Choroid plexus epithelial cell (primary cell): Measurements from ENCODE around the gene OR11G2.
"Not testable (repeated sequence)": the region's sequence is repeated elsewhere in the genome, so short reads cannot be mapped to it uniquely, and the experiment has no call there.

ENCODE experiments used
- DNase-seq: peaks from one replicate; pipeline ENCODE4 v3.0.0-alpha.2; 2010; ENCODE audit warnings: low read depth
- H3K4me3 ChIP-seq: 2 replicates; pipeline ENCODE4 v1.5.1; 2011; ENCODE audit warnings: low read depth, mild to moderate bottlenecking, control low read depth, low read length, moderate library complexity
- TF ChIP-seq, protein P1 (sequence below): conservative IDR thresholded peaks from 2 replicates; pipeline ENCODE4 v1.5.1; 2011; ENCODE audit warnings: low read depth, mild to moderate bottlenecking, control low read depth, inconsistent platforms, low read length, moderate library complexity

The OR11G2 gene

DNA sequence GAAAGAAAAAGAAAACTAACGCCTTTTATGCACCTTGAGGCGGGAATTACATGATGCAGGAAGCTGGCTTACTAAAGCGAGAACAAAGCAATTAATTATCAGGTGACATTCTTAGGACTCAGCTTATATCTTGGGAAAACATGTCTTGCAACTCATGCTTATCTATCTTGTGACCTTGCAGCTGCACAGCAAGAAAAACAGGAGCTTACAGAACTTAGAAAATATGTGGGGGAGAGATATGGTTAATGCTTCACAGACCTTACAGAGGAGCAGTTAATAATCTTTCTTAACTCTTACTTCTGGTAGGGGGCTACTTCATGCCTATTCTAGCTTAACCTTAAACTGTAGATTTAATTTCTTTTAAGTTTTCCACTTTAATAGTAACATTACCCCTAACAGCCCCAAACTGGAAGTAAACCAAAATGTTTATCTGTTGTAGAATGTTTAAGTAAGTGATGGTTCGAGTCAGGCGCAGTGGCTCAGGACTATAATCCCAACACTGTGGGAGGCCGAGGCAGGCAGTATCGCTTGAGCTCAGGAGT is 13.2 kb upstream of the OR11G2 start:
- TF ChIP-seq, protein P1, sequence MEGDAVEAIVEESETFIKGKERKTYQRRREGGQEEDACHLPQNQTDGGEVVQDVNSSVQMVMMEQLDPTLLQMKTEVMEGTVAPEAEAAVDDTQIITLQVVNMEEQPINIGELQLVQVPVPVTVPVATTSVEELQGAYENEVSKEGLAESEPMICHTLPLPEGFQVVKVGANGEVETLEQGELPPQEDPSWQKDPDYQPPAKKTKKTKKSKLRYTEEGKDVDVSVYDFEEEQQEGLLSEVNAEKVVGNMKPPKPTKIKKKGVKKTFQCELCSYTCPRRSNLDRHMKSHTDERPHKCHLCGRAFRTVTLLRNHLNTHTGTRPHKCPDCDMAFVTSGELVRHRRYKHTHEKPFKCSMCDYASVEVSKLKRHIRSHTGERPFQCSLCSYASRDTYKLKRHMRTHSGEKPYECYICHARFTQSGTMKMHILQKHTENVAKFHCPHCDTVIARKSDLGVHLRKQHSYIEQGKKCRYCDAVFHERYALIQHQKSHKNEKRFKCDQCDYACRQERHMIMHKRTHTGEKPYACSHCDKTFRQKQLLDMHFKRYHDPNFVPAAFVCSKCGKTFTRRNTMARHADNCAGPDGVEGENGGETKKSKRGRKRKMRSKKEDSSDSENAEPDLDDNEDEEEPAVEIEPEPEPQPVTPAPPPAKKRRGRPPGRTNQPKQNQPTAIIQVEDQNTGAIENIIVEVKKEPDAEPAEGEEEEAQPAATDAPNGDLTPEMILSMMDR = no peak
- H3K4me3 ChIP-seq = no peak overlapping the region
- no peak for DNase-seq

DNA sequence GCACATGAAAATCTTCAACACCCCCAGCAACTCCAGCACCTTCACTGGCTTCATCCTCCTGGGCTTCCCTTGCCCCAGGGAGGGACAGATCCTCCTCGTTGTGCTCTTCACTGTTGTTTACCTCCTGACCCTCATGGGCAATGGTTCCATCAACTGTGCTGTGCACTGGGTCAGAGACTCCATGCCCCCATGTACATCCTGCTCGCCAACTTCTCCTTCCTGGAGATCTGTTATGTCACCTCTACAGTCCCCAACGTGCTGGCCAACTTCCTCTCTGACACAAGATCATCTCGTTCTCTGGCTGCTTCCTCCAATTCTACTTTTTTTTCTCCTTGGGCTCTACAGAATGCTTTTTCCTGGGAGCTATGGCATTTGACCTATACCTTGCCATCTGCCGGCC is 11.5 kb upstream of the OR11G2 start:
- DNase-seq = no peak
- TF ChIP-seq, protein P1 = no peak
- no peak overlapping the region for H3K4me3 ChIP-seq

DNA sequence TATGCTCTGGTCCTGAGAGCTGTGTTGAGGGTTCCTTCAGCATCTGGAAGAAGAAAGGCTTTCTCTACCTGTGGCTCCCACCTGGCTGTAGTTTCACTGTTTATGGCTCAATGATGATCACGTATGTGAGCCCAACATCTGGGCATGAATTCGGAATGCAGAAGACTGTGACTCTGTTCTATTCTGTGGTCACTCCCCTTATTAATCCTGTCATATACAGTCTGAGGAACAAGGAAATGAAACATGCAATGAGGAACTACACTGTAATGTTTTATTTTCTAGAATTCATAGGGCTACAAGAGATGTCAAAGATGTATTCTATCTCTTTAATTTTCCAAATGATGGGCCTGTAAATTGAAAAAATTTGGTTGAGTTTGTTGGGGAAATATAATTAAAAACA is 10.8 kb upstream of the OR11G2 start:
- DNase-seq = no peak
- no peak overlapping the region for H3K4me3 ChIP-seq
- TF ChIP-seq, protein P1 = no peak

DNA sequence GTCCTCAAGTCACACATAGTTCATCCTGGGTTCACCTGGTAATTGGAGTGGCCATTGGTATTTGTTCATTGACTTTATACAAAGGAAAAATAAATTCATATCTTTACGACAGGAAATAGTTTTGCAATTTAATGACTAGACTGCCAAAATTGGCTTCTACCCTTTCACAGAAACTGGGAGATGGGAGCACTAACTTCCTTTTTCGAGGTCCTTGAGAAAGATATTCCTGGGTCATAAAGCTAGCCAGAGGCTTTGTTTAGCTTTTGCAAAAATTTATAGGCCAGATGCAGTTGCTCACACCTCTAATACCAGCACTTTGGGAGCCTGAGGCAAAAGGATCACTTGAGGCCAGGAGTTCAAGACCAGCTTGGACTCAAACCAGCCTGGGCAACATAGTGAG is 10.2 kb upstream of the OR11G2 start:
- H3K4me3 ChIP-seq = no peak overlapping the region
- no peak for DNase-seq
- TF ChIP-seq, protein P1 = no peak

DNA sequence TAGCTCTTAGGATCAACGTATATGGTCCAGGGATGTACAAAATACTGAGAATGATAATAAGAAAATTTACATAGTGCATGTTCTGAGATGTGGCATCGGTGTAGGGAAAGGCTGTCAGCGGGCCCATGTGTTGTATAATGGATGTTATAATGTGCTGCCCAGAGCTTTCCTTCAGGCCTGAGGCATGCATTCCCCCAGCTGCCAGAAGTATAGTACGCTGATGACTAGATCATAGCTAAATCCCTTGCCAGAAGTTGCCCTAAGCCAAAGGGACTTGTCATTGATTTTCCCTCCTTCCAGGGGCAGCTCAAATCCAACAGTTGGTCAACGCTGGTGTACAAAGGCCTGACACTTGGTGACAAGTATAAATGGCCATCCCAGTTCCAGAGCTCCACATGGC is 6.5 kb upstream of the OR11G2 start:
- TF ChIP-seq, protein P1 = no peak
- H3K4me3 ChIP-seq = no peak overlapping the region
- no peak for DNase-seq

DNA sequence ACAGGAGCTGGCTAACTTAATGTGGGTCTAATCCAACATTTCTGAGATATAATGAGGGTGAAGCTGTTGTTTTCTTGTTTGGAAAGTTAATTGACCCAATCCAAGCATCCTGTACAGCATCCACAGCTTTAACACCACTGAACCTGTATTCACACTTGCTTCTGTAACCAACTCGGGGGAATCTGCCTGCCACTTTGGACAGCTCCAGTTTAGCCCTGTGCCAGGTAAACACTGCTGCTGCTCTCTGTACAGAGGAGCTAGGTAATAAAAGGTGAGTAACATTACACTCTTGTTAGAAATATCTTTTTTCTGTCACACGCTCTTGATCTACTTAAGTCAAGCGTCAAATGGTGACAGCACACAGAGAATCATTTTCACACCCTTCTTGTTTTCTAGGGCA is 700 bp downstream of the OR11G2 start:
- DNase-seq = no peak
- TF ChIP-seq, protein P1 = no peak
- no peak overlapping the region for H3K4me3 ChIP-seq

DNA sequence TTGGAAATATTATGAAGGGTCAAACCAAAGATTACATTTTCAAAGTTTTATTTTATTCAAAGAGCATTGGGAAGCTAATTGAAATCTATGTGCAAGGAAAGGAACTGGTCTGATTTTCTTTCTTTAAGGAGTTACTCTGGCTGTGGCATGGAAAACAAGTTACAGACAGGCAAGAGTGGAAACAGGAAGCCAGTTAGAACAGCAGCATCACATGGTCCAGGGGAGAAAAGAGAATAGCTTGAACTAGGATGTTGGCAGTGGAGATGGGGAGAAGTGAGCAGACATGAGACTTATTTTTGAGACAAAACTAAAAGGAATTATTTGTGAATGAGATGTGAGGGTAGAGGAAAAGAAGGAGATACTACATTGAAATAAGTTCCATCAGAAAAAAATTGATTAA is 3.4 kb downstream of the OR11G2 start:
- TF ChIP-seq, protein P1 = no peak
- no peak overlapping the region for H3K4me3 ChIP-seq
- no peak for DNase-seq

DNA sequence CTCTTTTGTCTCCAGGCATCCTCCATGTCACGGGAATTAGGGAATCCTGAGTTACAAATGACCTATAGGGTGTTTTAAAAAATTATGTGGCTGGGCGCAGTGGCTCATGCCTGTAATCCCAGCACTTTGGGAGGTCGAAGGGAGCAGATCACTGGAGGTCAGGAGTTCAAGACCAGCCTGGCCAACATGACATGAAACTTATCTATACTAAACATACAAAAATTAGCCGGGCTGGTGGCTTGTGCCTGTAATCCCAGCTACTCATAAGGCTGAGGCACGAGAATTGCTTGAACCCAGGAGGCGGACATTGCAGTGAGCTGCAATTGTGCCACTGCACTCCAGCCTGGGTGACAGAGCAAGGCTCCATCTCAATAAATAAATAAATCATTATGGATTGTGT is 4.5 kb downstream of the OR11G2 start:
- not testable (repeated sequence) for DNase-seq, H3K4me3 ChIP-seq
